Kasumi-1 (cell line): ENCODE measurements around the gene FOXP1.
A peak's percentile ranks its signal among the peaks of the same experiment; 100 is the strongest.
"Not testable (repeated sequence)": the region's sequence is repeated elsewhere in the genome, so short reads cannot be mapped to it uniquely, and the experiment has no call there.

Source experiments
- DNase-seq, 2 experiments: peaks; one replicate each; lab custom pipeline; 2025; lab: John Stamatoyannopoulos, UW

FOXP1 gene

GRCh38 chr3:71033681-71034220 is 549.8 kb downstream of the FOXP1 start:
- no peak for DNase-seq

- DNase-seq = no peak
These were observed 551.5 kb downstream of the FOXP1 start for GRCh38 chr3:71031914-71032521.

GRCh38 chr3:71031181-71031580 is 552.3 kb downstream of the FOXP1 start:
- no peak for DNase-seq

GRCh38 chr3:71030748-71031147 is 552.8 kb downstream of the FOXP1 start:
- DNase-seq = no peak

- no peak for DNase-seq
These were observed 553.8 kb downstream of the FOXP1 start for GRCh38 chr3:71029770-71030169.

- DNase-seq = no peak
These were observed 554.7 kb downstream of the FOXP1 start for GRCh38 chr3:71028802-71029201.

GRCh38 chr3:71028184-71028583 is 555.3 kb downstream of the FOXP1 start:
- no peak for DNase-seq

- peak in 1 of 2 experiments; percentile 15 for DNase-seq
These were observed 556.6 kb downstream of the FOXP1 start for GRCh38 chr3:71026634-71027578.

GRCh38 chr3:71025516-71025915 is 558.0 kb downstream of the FOXP1 start:
- no peak for DNase-seq

- DNase-seq = no peak
These were observed 558.5 kb downstream of the FOXP1 start for GRCh38 chr3:71025010-71025409.

GRCh38 chr3:71022551-71023335 is 560.8 kb downstream of the FOXP1 start:
- peak; percentile 16 for DNase-seq

GRCh38 chr3:71018799-71019198 is 564.7 kb downstream of the FOXP1 start:
- no peak for DNase-seq

- no peak for DNase-seq
These were observed 567.2 kb downstream of the FOXP1 start for GRCh38 chr3:71016178-71016845.

GRCh38 chr3:71014616-71015015 is 568.9 kb downstream of the FOXP1 start:
- DNase-seq = not testable (repeated sequence)

GRCh38 chr3:71012971-71013370 is 570.6 kb downstream of the FOXP1 start:
- no peak for DNase-seq

GRCh38 chr3:71011565-71012287 is 571.8 kb downstream of the FOXP1 start:
- no peak for DNase-seq

- no peak for DNase-seq
These were observed 572.6 kb downstream of the FOXP1 start for GRCh38 chr3:71010726-71011455.

- no peak for DNase-seq
These were observed 575.1 kb downstream of the FOXP1 start for GRCh38 chr3:71008350-71008935.

GRCh38 chr3:71006810-71007785 is 576.4 kb downstream of the FOXP1 start:
- peak; percentile 48 to 59 for DNase-seq
